ENCODE measurements around the gene AGAP1. TPM values are rescaled to one million over a fixed set of nuclear protein-coding genes. Genes with fewer than 3 reads are reported as not detected.

AGAP1 gene
- polyA plus RNA-seq, 1 donor from 2014 or later: 17.4 TPM

DNA sequence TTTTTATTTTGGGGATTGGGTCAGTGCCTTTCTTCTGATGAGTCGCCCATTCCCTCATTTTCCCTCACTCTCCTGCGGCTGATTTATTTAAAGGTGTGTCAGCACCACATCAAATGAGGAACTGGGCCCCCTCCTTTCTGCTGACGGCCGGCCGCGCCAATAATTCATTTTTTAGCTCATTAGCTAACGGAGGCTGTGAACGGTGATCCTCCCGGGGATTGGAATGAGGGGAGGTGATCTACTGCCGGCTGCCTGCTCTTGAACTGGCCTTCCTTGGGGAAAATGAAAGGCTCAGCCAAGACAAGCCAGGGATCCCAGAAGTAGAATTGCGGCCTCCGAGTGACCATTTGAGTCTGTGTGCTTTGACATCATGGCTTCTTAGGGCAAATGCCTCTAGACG is 620.1 kb downstream of the AGAP1 start:
- no peaks in the 10 kb centered on the region for H3K9me2 ChIP-seq (ENCODE audit: insufficient read depth, low read length)
- no peak overlapping the region for H3K4me3 ChIP-seq (ENCODE audit: low read length)
- no peaks in the 10 kb centered on the region for H3F3A ChIP-seq (ENCODE audit: insufficient read depth, low read length, poor library complexity, severe bottlenecking)
- no peaks in the 10 kb centered on the region for H3K79me2 ChIP-seq (replicated peaks; ENCODE audit: insufficient read depth, low read length)
- no peaks in the 10 kb centered on the region for H4K20me1 ChIP-seq (ENCODE audit: insufficient read depth)
- TF ChIP-seq, protein P1, sequence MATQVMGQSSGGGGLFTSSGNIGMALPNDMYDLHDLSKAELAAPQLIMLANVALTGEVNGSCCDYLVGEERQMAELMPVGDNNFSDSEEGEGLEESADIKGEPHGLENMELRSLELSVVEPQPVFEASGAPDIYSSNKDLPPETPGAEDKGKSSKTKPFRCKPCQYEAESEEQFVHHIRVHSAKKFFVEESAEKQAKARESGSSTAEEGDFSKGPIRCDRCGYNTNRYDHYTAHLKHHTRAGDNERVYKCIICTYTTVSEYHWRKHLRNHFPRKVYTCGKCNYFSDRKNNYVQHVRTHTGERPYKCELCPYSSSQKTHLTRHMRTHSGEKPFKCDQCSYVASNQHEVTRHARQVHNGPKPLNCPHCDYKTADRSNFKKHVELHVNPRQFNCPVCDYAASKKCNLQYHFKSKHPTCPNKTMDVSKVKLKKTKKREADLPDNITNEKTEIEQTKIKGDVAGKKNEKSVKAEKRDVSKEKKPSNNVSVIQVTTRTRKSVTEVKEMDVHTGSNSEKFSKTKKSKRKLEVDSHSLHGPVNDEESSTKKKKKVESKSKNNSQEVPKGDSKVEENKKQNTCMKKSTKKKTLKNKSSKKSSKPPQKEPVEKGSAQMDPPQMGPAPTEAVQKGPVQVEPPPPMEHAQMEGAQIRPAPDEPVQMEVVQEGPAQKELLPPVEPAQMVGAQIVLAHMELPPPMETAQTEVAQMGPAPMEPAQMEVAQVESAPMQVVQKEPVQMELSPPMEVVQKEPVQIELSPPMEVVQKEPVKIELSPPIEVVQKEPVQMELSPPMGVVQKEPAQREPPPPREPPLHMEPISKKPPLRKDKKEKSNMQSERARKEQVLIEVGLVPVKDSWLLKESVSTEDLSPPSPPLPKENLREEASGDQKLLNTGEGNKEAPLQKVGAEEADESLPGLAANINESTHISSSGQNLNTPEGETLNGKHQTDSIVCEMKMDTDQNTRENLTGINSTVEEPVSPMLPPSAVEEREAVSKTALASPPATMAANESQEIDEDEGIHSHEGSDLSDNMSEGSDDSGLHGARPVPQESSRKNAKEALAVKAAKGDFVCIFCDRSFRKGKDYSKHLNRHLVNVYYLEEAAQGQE (IDR thresholded peaks at IDR 0.05; ENCODE audit: borderline replicate concordance): no peak
- TF ChIP-seq TAF1 (IDR thresholded peaks at IDR 0.05; ENCODE audit: low read depth): no peak
- no peak for TF ChIP-seq RAD21 (conservative IDR thresholded peaks at IDR 0.05)
- no peak for TF ChIP-seq MXI1 (conservative IDR thresholded peaks at IDR 0.05; ENCODE audit: poor library complexity, severe bottlenecking)
- no peak for TF ChIP-seq POLR2AphosphoS5 (IDR thresholded peaks at IDR 0.05)
- no peak for TF ChIP-seq EP300 (conservative IDR thresholded peaks at IDR 0.05; ENCODE audit: poor library complexity, severe bottlenecking)
- TF ChIP-seq SMC3 (conservative IDR thresholded peaks at IDR 0.05; ENCODE audit: poor library complexity): no peak
- no peak for TF ChIP-seq EZH2 (IDR thresholded peaks at IDR 0.05; ENCODE audit: borderline replicate concordance, insufficient read depth, low read length, poor library complexity, severe bottlenecking)
- TF ChIP-seq, protein P2, sequence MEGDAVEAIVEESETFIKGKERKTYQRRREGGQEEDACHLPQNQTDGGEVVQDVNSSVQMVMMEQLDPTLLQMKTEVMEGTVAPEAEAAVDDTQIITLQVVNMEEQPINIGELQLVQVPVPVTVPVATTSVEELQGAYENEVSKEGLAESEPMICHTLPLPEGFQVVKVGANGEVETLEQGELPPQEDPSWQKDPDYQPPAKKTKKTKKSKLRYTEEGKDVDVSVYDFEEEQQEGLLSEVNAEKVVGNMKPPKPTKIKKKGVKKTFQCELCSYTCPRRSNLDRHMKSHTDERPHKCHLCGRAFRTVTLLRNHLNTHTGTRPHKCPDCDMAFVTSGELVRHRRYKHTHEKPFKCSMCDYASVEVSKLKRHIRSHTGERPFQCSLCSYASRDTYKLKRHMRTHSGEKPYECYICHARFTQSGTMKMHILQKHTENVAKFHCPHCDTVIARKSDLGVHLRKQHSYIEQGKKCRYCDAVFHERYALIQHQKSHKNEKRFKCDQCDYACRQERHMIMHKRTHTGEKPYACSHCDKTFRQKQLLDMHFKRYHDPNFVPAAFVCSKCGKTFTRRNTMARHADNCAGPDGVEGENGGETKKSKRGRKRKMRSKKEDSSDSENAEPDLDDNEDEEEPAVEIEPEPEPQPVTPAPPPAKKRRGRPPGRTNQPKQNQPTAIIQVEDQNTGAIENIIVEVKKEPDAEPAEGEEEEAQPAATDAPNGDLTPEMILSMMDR (IDR thresholded peaks at IDR 0.05; ENCODE audit: poor library complexity, severe bottlenecking): no peak
- no peak overlapping the region for H3K4me2 ChIP-seq (ENCODE audit: low read length)
- H3K27ac ChIP-seq (ENCODE audit: low read length): no peak overlapping the region
- H2AFZ ChIP-seq (ENCODE audit: low read depth, low read length): no peak overlapping the region
- no peak overlapping the region for H3K9ac ChIP-seq (ENCODE audit: low read length)
- no peaks in the 10 kb centered on the region for H3K9me3 ChIP-seq (ENCODE audit: low read length)
- no peaks in the 10 kb centered on the region for H3K36me3 ChIP-seq (ENCODE audit: insufficient read depth, low read length)
- H3K27me3 ChIP-seq (ENCODE audit: insufficient read depth, low read depth, low read length): peaks cover 7% of the 10 kb centered on the region

DNA sequence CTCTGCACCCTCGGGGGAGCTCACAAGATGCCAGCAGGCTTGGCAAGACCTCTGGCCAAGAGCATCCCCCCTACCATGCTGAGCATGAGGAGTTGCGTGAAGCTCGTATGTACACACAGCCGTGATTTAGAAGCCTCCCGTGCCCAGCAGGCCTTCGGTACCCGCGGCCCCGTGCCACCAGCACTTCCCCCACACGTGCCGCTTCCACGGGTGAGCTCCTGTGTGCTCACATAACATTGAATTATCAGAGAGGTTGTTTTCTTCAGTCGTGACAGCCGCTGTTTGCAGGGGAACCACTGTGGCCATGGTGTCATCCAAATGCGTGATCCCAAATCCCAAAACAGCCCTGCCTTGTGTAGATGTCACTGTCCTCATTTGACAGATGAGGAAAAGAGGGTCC is 621.1 kb downstream of the AGAP1 start:
- no peaks in the 10 kb centered on the region for H3K9me2 ChIP-seq (ENCODE audit: insufficient read depth, low read length)
- H3K9ac ChIP-seq (ENCODE audit: low read length): no peak overlapping the region
- no peaks in the 10 kb centered on the region for H3K9me3 ChIP-seq (ENCODE audit: low read length)
- H4K20me1 ChIP-seq (ENCODE audit: insufficient read depth): no peaks in the 10 kb centered on the region
- no peaks in the 10 kb centered on the region for H3K36me3 ChIP-seq (ENCODE audit: insufficient read depth, low read length)
- no peak for TF ChIP-seq EZH2 (IDR thresholded peaks at IDR 0.05; ENCODE audit: borderline replicate concordance, insufficient read depth, low read length, poor library complexity, severe bottlenecking)
- TF ChIP-seq RAD21 (conservative IDR thresholded peaks at IDR 0.05): no peak
- TF ChIP-seq TAF1 (IDR thresholded peaks at IDR 0.05; ENCODE audit: low read depth): no peak
- no peak for TF ChIP-seq MXI1 (conservative IDR thresholded peaks at IDR 0.05; ENCODE audit: poor library complexity, severe bottlenecking)
- no peak for TF ChIP-seq POLR2AphosphoS5 (IDR thresholded peaks at IDR 0.05)
- no peak for TF ChIP-seq EP300 (conservative IDR thresholded peaks at IDR 0.05; ENCODE audit: poor library complexity, severe bottlenecking)
- TF ChIP-seq SMC3 (conservative IDR thresholded peaks at IDR 0.05; ENCODE audit: poor library complexity): no peak
- TF ChIP-seq, protein P1 (IDR thresholded peaks at IDR 0.05; ENCODE audit: borderline replicate concordance): no peak
- TF ChIP-seq, protein P2 (IDR thresholded peaks at IDR 0.05; ENCODE audit: poor library complexity, severe bottlenecking): no peak
- H3K27ac ChIP-seq (ENCODE audit: low read length): no peak overlapping the region
- H2AFZ ChIP-seq (ENCODE audit: low read depth, low read length): no peak overlapping the region
- H3K79me2 ChIP-seq (replicated peaks; ENCODE audit: insufficient read depth, low read length): no peaks in the 10 kb centered on the region
- no peak overlapping the region for H3K4me3 ChIP-seq (ENCODE audit: low read length)
- H3K27me3 ChIP-seq (ENCODE audit: insufficient read depth, low read depth, low read length): peaks cover 7% of the 10 kb centered on the region
- no peak overlapping the region for H3K4me2 ChIP-seq (ENCODE audit: low read length)
- H3F3A ChIP-seq (ENCODE audit: insufficient read depth, low read length, poor library complexity, severe bottlenecking): no peaks in the 10 kb centered on the region

All from neural cell (in vitro differentiated cells).